Liver (tissue), 9 donors: ENCODE results near the gene ETV6. TPM values are rescaled to one million over a fixed set of nuclear protein-coding genes. Genes with fewer than 3 reads are reported as not detected.

Experiments
- DNase-seq: peaks from one replicate; pipeline ENCODE4 v3.0.0-alpha.2; 2017; ENCODE audit warnings: low spot score
- H3K27ac ChIP-seq, 2 donors: one replicate each; pipeline ENCODE4 v1.7.0; 2013; ENCODE audit warnings: inconsistent platforms in 2 of 2, low read length in 2 of 2, control low read depth in 1 of 2, low read depth in 1 of 2, mild to moderate bottlenecking in 1 of 2
- H3K27me3 ChIP-seq, 4 donors: one replicate each; pipeline versions ENCODE4 v1.6.1 to v1.7.0; 2013; ENCODE audit warnings: low read length in 3 of 4, inconsistent platforms in 1 of 4, mild to moderate bottlenecking in 1 of 4, moderate library complexity in 1 of 4; ENCODE audit not compliant: control insufficient read depth in 4 of 4, insufficient read depth in 4 of 4
- H3K36me3 ChIP-seq, 4 donors: one replicate each; pipeline versions ENCODE4 v1.6.1 to v1.7.0; 2013; ENCODE audit warnings: low read length in 3 of 4, mild to moderate bottlenecking in 3 of 4, low read depth in 1 of 4, moderate library complexity in 1 of 4; ENCODE audit not compliant: control insufficient read depth in 4 of 4, insufficient read depth in 3 of 4
- H3K4me1 ChIP-seq, 4 donors: one replicate each; pipeline versions ENCODE4 v1.6.1 to v1.7.0; 2013; ENCODE audit warnings: low read length in 3 of 4, mild to moderate bottlenecking in 3 of 4, moderate library complexity in 1 of 4; ENCODE audit not compliant: control insufficient read depth in 4 of 4, insufficient read depth in 4 of 4
- H3K4me3 ChIP-seq, 3 donors: one replicate each; pipeline versions ENCODE4 v1.6.1 to v1.7.0; 2013; ENCODE audit warnings: low read length in 3 of 3, control low read depth in 1 of 3, low read depth in 1 of 3, mild to moderate bottlenecking in 1 of 3
- H3K9ac ChIP-seq, 2 donors: one replicate each; pipeline ENCODE4 v1.7.0; 2013; ENCODE audit warnings: low read length in 2 of 2, mild to moderate bottlenecking in 2 of 2, moderate library complexity in 2 of 2, control low read depth in 1 of 2, low read depth in 1 of 2
- H3K9me3 ChIP-seq, 4 donors: one replicate each; pipeline versions ENCODE4 v1.6.1 to v1.7.0; 2013; ENCODE audit warnings: low read length in 3 of 4; ENCODE audit not compliant: control insufficient read depth in 4 of 4
- ATF3 ChIP-seq: IDR thresholded peaks from 2 replicates; pipeline ENCODE4 v1.6.1; 2016; ENCODE audit warnings: antibody characterized with exemption
- EGR1 ChIP-seq, 2 donors: IDR thresholded peaks; 2 replicates each; pipeline ENCODE4 v1.6.1; 2016 to 2018; ENCODE audit warnings: antibody characterized with exemption in 2 of 2, low read depth in 2 of 2
- FOXA1 ChIP-seq: IDR thresholded peaks from 2 replicates; pipeline ENCODE4 v1.6.1; 2016; ENCODE audit warnings: antibody characterized with exemption
- GABPA ChIP-seq, 2 donors: IDR thresholded peaks in 1 of 2; conservative IDR thresholded peaks in 1 of 2; 2 replicates each; pipeline ENCODE4 v1.6.1; 2016; ENCODE audit warnings: antibody characterized with exemption in 2 of 2, mild to moderate bottlenecking in 1 of 2, moderate library complexity in 1 of 2
- HNF4A ChIP-seq, 2 donors: conservative IDR thresholded peaks; 2 replicates each; pipeline ENCODE4 v1.6.1; 2016; ENCODE audit warnings: antibody characterized with exemption in 2 of 2, mild to moderate bottlenecking in 2 of 2
- MAX ChIP-seq: IDR thresholded peaks from 2 replicates; pipeline ENCODE4 v1.6.1; 2016; ENCODE audit warnings: antibody characterized with exemption
- NR2F2 ChIP-seq: IDR thresholded peaks from 2 replicates; pipeline ENCODE4 v1.6.1; 2016; ENCODE audit warnings: antibody characterized with exemption
- RAD21 ChIP-seq, 2 donors: IDR thresholded peaks; 2 replicates each; pipeline ENCODE4 v1.6.1; 2016; ENCODE audit warnings: antibody characterized with exemption in 2 of 2, mild to moderate bottlenecking in 2 of 2
- REST ChIP-seq: IDR thresholded peaks from 2 replicates; pipeline ENCODE4 v1.6.1; 2016; ENCODE audit warnings: antibody characterized with exemption, mild to moderate bottlenecking
- RXRA ChIP-seq, 2 donors: IDR thresholded peaks; 2 replicates each; pipeline ENCODE4 v1.6.1; 2017 to 2018; ENCODE audit warnings: antibody characterized with exemption in 2 of 2, mild to moderate bottlenecking in 1 of 2
- SP1 ChIP-seq: IDR thresholded peaks from 2 replicates; pipeline ENCODE4 v1.6.1; 2018; ENCODE audit warnings: antibody characterized with exemption, mild to moderate bottlenecking
- TAF1 ChIP-seq: conservative IDR thresholded peaks from 2 replicates; pipeline ENCODE4 v1.6.1; 2016; ENCODE audit warnings: antibody characterized with exemption, mild to moderate bottlenecking
- YY1 ChIP-seq: IDR thresholded peaks from 2 replicates; pipeline ENCODE4 v1.6.1; 2016; ENCODE audit warnings: antibody characterized with exemption, mild to moderate bottlenecking
- ZBTB33 ChIP-seq: IDR thresholded peaks from 2 replicates; pipeline ENCODE4 v1.6.1; 2016; ENCODE audit warnings: antibody characterized with exemption
- WGBS: extraction: QIAGEN DNeasy Blood & Tissue Kit; methylation state at CpG from one replicate; pipeline ENCODE4 v1.1.7; 2013; 5-methylcytosine and 5-hydroxymethylcytosine counted together
- polyA plus RNA-seq, 2 donors: library from polyadenylated mRNA; stranded (reverse) in 1 of 2; unstranded in 1 of 2; fragments of 200-250 nt in 1 of 2; fragments of >200 nt in 1 of 2; fragmentation: Nextera tagmentation in 1 of 2; extraction: Ambion mirVana in 1 of 2; gene quantifications; one replicate each; pipeline versions ENCODE4 v1.2.1 to v1.2.3, GENCODE V29; 2013 to 2015
- total RNA-seq, 2 donors: library from RNA; depleted of rRNA; stranded (reverse); fragments of >200 nt; gene quantifications; one replicate each; pipeline ENCODE4 v1.2.3, GENCODE V29; 2014
- donor health status: healthy.
- donor health status: healthy.
- donor health status: healthy.
- donor health status: healthy.
- donor health status: healthy.

The ETV6 gene
- total and polyA plus RNA-seq, 4 donors = 2.0 to 6.2 (median 3.5) TPM

GRCh38 chr12:11746024-11746771 lies 96.7 kb downstream of the ETV6 start:
- no peak overlapping the region for H3K27ac ChIP-seq
- DNase-seq = no peak
- TF ChIP-seq YY1 = no peak
- no peak for TF ChIP-seq RXRA (IDR thresholded peaks at IDR 0.05)
- no peak for TF ChIP-seq REST
- no peak for TF ChIP-seq MAX
- TF ChIP-seq EGR1 (IDR thresholded peaks at IDR 0.05; ENCODE audit: low read depth in 2 of 2) = no peak
- no peak overlapping the region for H3K4me3 ChIP-seq
- H3K9me3 ChIP-seq = no peaks in the 10 kb centered on the region
- no peaks in the 10 kb centered on the region for H3K4me1 ChIP-seq
- no peak overlapping the region for H3K9ac ChIP-seq
- WGBS = 70% methylated on average over 8 of the region's 8 CpGs
- H3K36me3 ChIP-seq = no peaks in the 10 kb centered on the region
- H3K27me3 ChIP-seq = no peaks in the 10 kb centered on the region

- no peak overlapping the region for H3K27ac ChIP-seq
Measured at GRCh38 chr12:11746940-11747716, 97.7 kb downstream of the ETV6 start.

More at GRCh38 chr12:11746940-11747716, 97.7 kb downstream of the ETV6 start:
- no peaks in the 10 kb centered on the region for H3K4me1 ChIP-seq
- H3K9ac ChIP-seq = no peak overlapping the region
- peaks cover 0 to 2% (median 0%) of the 10 kb centered on the region in 4 donors for H3K36me3 ChIP-seq
- no peaks in the 10 kb centered on the region for H3K9me3 ChIP-seq
- no peak for DNase-seq
- no peak overlapping the region for H3K4me3 ChIP-seq
- TF ChIP-seq MAX (no peak), ATF3 (no peak), NR2F2 (no peak), FOXA1 (no peak), EGR1 (IDR thresholded peaks at IDR 0.05; ENCODE audit: low read depth in 2 of 2) (no peak), ZBTB33 (no peak), SP1 (no peak), RAD21 (IDR thresholded peaks at IDR 0.05) (no peak), TAF1 (no peak), REST (no peak), YY1 (no peak), HNF4A (conservative IDR thresholded peaks at IDR 0.05) (no peak), RXRA (IDR thresholded peaks at IDR 0.05) (no peak), GABPA (IDR thresholded peaks at IDR 0.05 in 1 of 2, conservative IDR thresholded peaks at IDR 0.05 in 1 of 2) (no peak)
- WGBS = 93% methylated on average over 7 of the region's 7 CpGs
- no peaks in the 10 kb centered on the region for H3K27me3 ChIP-seq
